GM12878 (cell line): ENCODE results near the gene CMYA5. TPM values are rescaled to one million over a fixed set of nuclear protein-coding genes. Genes with fewer than 3 reads are reported as not detected.

Source experiments
- ATAC-seq: fragments of 200-7000 bp; cut with Tn5 transposase; 3 replicates; pipeline ENCODE4 v1.9.1; 2020; ENCODE audit warnings: mild to moderate bottlenecking, moderate library complexity
- BruUV-seq: library from RNA; stranded (reverse); fragments of 400-500 nt; replicated peaks from 2 replicates; lab custom pipeline; 2021; lab: Mats Ljungman, UMichigan
- CTCF ChIA-PET: fragments of 300-600 bp; sonication (Branson Sonifier 250); formaldehyde crosslinking; extraction: SDS; loops from one replicate; lab custom pipeline; 2021; ENCODE audit warnings: inconsistent platforms; lab: Yijun Ruan, JAX
- POLR2A ChIA-PET: fragments of 350-600 bp; formaldehyde crosslinking; extraction: SDS; loops from one replicate; lab custom pipeline; 2021; ENCODE audit warnings: inconsistent platforms; lab: Charles Lee
- RAD21 ChIA-PET: fragments of 300-600 bp; sonication (Branson Sonifier 250); formaldehyde crosslinking; loops from one replicate; lab custom pipeline; 2023; ENCODE audit warnings: antibody characterized with exemption; ENCODE audit not compliant: unreplicated experiment; lab: Charles Lee
- SMC1A ChIA-PET: fragments of 300-600 bp; sonication (Branson Sonifier 250); formaldehyde crosslinking; loops from one replicate; lab custom pipeline; 2023; ENCODE audit not compliant: unreplicated experiment, uncharacterized antibody; lab: Charles Lee
- DNase-seq: peaks from one replicate; pipeline ENCODE4 v3.0.0-alpha.2; 2011; ENCODE audit warnings: low read depth, low spot score
- FAIRE-seq: peaks from 3 replicates; lab custom pipeline; 2011; peaks lifted over from hg19 to GRCh38; lab: Jason Lieb, UNC
- H2AFZ ChIP-seq: 2 replicates; pipeline ENCODE4 v1.6.0; 2011; ENCODE audit warnings: low read depth, low read length, control low read depth; ENCODE audit not compliant: control insufficient read depth
- H3K27ac ChIP-seq: 2 replicates; pipeline ENCODE4 v1.5.1; 2011; ENCODE audit warnings: control low read depth; ENCODE audit not compliant: control insufficient read depth, insufficient read depth
- H3K27me3 ChIP-seq, 2 experiments: replicated peaks in 1 of 2; 2 replicates each; pipeline versions ENCODE4 v1.6.0 to v1.6.1; 2011; ENCODE audit warnings: low read length in 1 of 2; ENCODE audit not compliant: control insufficient read depth in 2 of 2, insufficient read depth in 2 of 2
- H3K36me3 ChIP-seq, 2 experiments: 2 replicates each; pipeline ENCODE4 v1.5.1; 2011; ENCODE audit warnings: low read length in 1 of 2; ENCODE audit not compliant: control insufficient read depth in 2 of 2, insufficient read depth in 2 of 2
- H3K4me1 ChIP-seq: 2 replicates; pipeline ENCODE4 v1.6.1; 2011; ENCODE audit warnings: mild to moderate bottlenecking, low read length, moderate library complexity, mixed read lengths; ENCODE audit not compliant: control insufficient read depth, insufficient read depth
- H3K4me2 ChIP-seq: 2 replicates; pipeline ENCODE4 v1.6.0; 2011; ENCODE audit warnings: control low read depth; ENCODE audit not compliant: control insufficient read depth, insufficient read depth
- H3K4me3 ChIP-seq: fragments of 200-600 bp; sonication (generic); 2 replicates; pipeline ENCODE4 v1.5.1; 2016
- H3K79me2 ChIP-seq: 2 replicates; pipeline ENCODE4 v1.6.0; 2011; ENCODE audit warnings: low read length; ENCODE audit not compliant: control insufficient read depth, insufficient read depth
- H3K9ac ChIP-seq: 2 replicates; pipeline ENCODE4 v1.8.0; 2011; ENCODE audit warnings: low read length, control low read depth, mixed read lengths; ENCODE audit not compliant: control insufficient read depth, insufficient read depth
- H3K9me3 ChIP-seq: replicated peaks from 3 replicates; pipeline ENCODE4 v1.5.1; 2011; ENCODE audit warnings: mild to moderate bottlenecking, low read length; ENCODE audit not compliant: control insufficient read depth, insufficient read depth
- H4K20me1 ChIP-seq: 2 replicates; pipeline ENCODE4 v1.6.0; 2011; ENCODE audit not compliant: control insufficient read depth, insufficient read depth
- BRCA1 ChIP-seq: IDR thresholded peaks from 2 replicates; pipeline ENCODE4 v1.6.1; 2011; ENCODE audit warnings: low read depth, low read length, improper control_type of control experiment
- EZH2 ChIP-seq: IDR thresholded peaks from 2 replicates; pipeline ENCODE4 v1.6.1; 2012; ENCODE audit warnings: low read depth, mild to moderate bottlenecking, control low read depth, inconsistent platforms, low read length, borderline replicate concordance; ENCODE audit not compliant: control insufficient read depth
- GABPA ChIP-seq: IDR thresholded peaks from 2 replicates; pipeline ENCODE4 v1.6.1; 2014; ENCODE audit warnings: antibody characterized with exemption, low read depth, mild to moderate bottlenecking, inconsistent platforms
- HCFC1 ChIP-seq: fragments of 150-350 bp; IDR thresholded peaks from 2 replicates; pipeline ENCODE4 v1.6.1; 2014; ENCODE audit warnings: low read length
- MTA2 ChIP-seq: fragments of 450-650 bp; IDR thresholded peaks from 2 replicates; pipeline ENCODE4 v1.6.1; 2016; ENCODE audit warnings: low read depth, mild to moderate bottlenecking, moderate library complexity
- MXI1 ChIP-seq: fragments of 150-350 bp; IDR thresholded peaks from 2 replicates; pipeline ENCODE4 v1.6.1; 2011; ENCODE audit warnings: low read depth, mild to moderate bottlenecking, inconsistent platforms, low read length, improper control_type of control experiment
- PML ChIP-seq: IDR thresholded peaks from 2 replicates; pipeline ENCODE4 v1.6.1; 2012; ENCODE audit warnings: low read length, inconsistent platforms
- POLR2AphosphoS5 ChIP-seq: IDR thresholded peaks from 2 replicates; pipeline ENCODE4 v1.6.1; 2011; ENCODE audit warnings: mild to moderate bottlenecking, low read length, inconsistent platforms
- PRDM15 ChIP-seq: fragments of 450-650 bp; formaldehyde crosslinking; IDR thresholded peaks from 2 replicates; pipeline ENCODE4 v1.4.0; 2020; ENCODE audit warnings: mild to moderate bottlenecking, moderate library complexity
- RAD51 ChIP-seq: fragments of 450-650 bp; IDR thresholded peaks from 2 replicates; pipeline ENCODE4 v1.6.1; 2016; ENCODE audit warnings: moderate library complexity, mild to moderate bottlenecking, inconsistent platforms
- SMARCA5 ChIP-seq: fragments of 450-650 bp; IDR thresholded peaks from 2 replicates; pipeline ENCODE4 v1.6.1; 2017; ENCODE audit warnings: mild to moderate bottlenecking
- STAT3 ChIP-seq: IDR thresholded peaks from 2 replicates; pipeline ENCODE4 v1.6.1; 2011; ENCODE audit warnings: low read depth, low read length, improper control_type of control experiment
- USF1 ChIP-seq: IDR thresholded peaks from 2 replicates; pipeline ENCODE4 v1.6.1; 2011; ENCODE audit warnings: borderline replicate concordance, low read depth, mild to moderate bottlenecking, moderate library complexity, mixed read lengths, low read length; ENCODE audit not compliant: insufficient read depth; ENCODE audit errors: extremely low read length
- WGBS: methylation state at CpG from one replicate; pipeline ENCODE4 v1.1.6; 2016; ENCODE audit warnings: low lambda C conversion rate; ENCODE audit not compliant: insufficient replicate concordance, insufficient coverage; ENCODE audit errors: missing lambda C conversion rate; 5-methylcytosine and 5-hydroxymethylcytosine counted together
- in situ Hi-C: fragments of 300-500 bp; cut with MboI; formaldehyde crosslinking; loops from 9 replicates; pipeline ENCODE4 v1.14.3; 2018; ENCODE audit warnings: mixed read lengths
- intact Hi-C: fragments of 100-400 bp; cut with micrococcal nuclease; formaldehyde crosslinking; loops from one replicate; pipeline ENCODE4 v1.14.2; 2022; ENCODE audit not compliant: unreplicated experiment
- polyA plus RNA-seq, 11 experiments: library from polyadenylated mRNA; depleted of rRNA in 4 of 11; unstranded in 6 of 11; stranded (reverse) in 5 of 11; fragments of >200 nt; fragmentation: Nextera tagmentation in 4 of 11; fragmentation: Illumina TruSeq in 1 of 11; extraction: Ambion mirVana in 4 of 11; extraction: Trizol in 1 of 11; gene quantifications; 1 replicate in 1 of 11; 2 replicates in 10 of 11; pipeline versions ENCODE4 v1.2.1 to v1.2.3, GENCODE V29; 2011 to 2016; ENCODE audit warnings: inconsistent platforms in 2 of 11, missing spikeins in 2 of 11, low read depth in 1 of 11
- total RNA-seq, 4 experiments: library from RNA; depleted of rRNA in 3 of 4; stranded (reverse); fragments of >200 nt in 3 of 4; fragmentation: Illumina TruSeq in 1 of 4; extraction: Trizol in 1 of 4; gene quantifications; 2 replicates each; pipeline versions ENCODE4 v1.2.1 to v1.2.3, GENCODE V29; 2013 to 2021
- TF ChIP-seq, protein P1 (sequence below): IDR thresholded peaks from 2 replicates; pipeline ENCODE4 v1.6.1; 2011; ENCODE audit warnings: low read depth, mild to moderate bottlenecking, low read length, moderate library complexity, borderline replicate concordance; ENCODE audit errors: extremely low read depth
- TF ChIP-seq, protein P2 (sequence below): IDR thresholded peaks from 2 replicates; pipeline ENCODE4 v1.6.1; 2012; ENCODE audit warnings: improper control_type of control experiment, low read depth, low read length; ENCODE audit not compliant: insufficient replicate concordance

The CMYA5 gene
- total and polyA plus RNA-seq, 10 of the 15 experiments (the other 5 are each of a cell fraction or from before 2014, with no cell fraction given): 0.01 to 0.34 (median 0.16) TPM; not detected in 1

DNA sequence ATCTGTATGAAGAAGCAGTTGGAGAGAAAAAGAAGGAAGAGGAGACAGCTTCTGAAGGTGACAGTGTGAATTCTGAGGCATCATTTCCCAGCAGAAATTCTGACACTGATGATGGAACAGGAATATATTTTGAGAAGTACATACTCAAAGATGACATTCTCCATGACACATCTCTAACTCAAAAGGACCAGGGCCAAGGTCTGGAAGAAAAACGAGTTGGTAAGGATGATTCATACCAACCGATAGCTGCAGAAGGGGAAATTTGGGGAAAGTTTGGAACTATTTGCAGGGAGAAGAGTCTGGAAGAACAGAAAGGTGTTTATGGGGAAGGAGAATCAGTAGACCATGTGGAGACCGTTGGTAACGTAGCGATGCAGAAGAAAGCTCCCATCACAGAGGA, 48.7 kb downstream of the CMYA5 start:
- DNase-seq: no peak

More for the DNA sequence above, 48.7 kb downstream of the CMYA5 start:
- intact Hi-C loops (no loop called here), in situ Hi-C loops (no loop called here)
- ChIA-PET RAD21 (no interaction called here), POLR2A (no interaction called here), SMC1A (no interaction called here), CTCF (no interaction called here)
- 0% methylated on average over 5 of the region's 5 CpGs for WGBS
- no TSS peak for BruUV-seq
- no peaks in the 10 kb centered on the region for H3K9me3 ChIP-seq
- H2AFZ ChIP-seq: no peak overlapping the region
- no peaks in the 10 kb centered on the region for H3K36me3 ChIP-seq
- no peak overlapping the region for H3K4me3 ChIP-seq
- no peak overlapping the region for H3K9ac ChIP-seq
- FAIRE-seq: no peak
- no peaks in the 10 kb centered on the region for H3K4me1 ChIP-seq
- TF ChIP-seq, protein P1, sequence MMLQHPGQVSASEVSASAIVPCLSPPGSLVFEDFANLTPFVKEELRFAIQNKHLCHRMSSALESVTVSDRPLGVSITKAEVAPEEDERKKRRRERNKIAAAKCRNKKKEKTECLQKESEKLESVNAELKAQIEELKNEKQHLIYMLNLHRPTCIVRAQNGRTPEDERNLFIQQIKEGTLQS: no peak
- TF ChIP-seq RAD51: no peak
- no peak for TF ChIP-seq PRDM15 (CRISPR knock-in tag)
- TF ChIP-seq HCFC1: no peak
- TF ChIP-seq USF1: no peak
- TF ChIP-seq POLR2AphosphoS5: no peak
- no peak for TF ChIP-seq PML
- TF ChIP-seq, protein P2, sequence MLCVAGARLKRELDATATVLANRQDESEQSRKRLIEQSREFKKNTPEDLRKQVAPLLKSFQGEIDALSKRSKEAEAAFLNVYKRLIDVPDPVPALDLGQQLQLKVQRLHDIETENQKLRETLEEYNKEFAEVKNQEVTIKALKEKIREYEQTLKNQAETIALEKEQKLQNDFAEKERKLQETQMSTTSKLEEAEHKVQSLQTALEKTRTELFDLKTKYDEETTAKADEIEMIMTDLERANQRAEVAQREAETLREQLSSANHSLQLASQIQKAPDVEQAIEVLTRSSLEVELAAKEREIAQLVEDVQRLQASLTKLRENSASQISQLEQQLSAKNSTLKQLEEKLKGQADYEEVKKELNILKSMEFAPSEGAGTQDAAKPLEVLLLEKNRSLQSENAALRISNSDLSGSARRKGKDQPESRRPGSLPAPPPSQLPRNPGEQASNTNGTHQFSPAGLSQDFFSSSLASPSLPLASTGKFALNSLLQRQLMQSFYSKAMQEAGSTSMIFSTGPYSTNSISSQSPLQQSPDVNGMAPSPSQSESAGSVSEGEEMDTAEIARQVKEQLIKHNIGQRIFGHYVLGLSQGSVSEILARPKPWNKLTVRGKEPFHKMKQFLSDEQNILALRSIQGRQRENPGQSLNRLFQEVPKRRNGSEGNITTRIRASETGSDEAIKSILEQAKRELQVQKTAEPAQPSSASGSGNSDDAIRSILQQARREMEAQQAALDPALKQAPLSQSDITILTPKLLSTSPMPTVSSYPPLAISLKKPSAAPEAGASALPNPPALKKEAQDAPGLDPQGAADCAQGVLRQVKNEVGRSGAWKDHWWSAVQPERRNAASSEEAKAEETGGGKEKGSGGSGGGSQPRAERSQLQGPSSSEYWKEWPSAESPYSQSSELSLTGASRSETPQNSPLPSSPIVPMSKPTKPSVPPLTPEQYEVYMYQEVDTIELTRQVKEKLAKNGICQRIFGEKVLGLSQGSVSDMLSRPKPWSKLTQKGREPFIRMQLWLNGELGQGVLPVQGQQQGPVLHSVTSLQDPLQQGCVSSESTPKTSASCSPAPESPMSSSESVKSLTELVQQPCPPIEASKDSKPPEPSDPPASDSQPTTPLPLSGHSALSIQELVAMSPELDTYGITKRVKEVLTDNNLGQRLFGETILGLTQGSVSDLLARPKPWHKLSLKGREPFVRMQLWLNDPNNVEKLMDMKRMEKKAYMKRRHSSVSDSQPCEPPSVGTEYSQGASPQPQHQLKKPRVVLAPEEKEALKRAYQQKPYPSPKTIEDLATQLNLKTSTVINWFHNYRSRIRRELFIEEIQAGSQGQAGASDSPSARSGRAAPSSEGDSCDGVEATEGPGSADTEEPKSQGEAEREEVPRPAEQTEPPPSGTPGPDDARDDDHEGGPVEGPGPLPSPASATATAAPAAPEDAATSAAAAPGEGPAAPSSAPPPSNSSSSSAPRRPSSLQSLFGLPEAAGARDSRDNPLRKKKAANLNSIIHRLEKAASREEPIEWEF: no peak
- no peak for TF ChIP-seq EZH2
- no peak for TF ChIP-seq BRCA1
- no peak for TF ChIP-seq MTA2
- no peak for TF ChIP-seq GABPA
- TF ChIP-seq MXI1: no peak
- no peak for TF ChIP-seq SMARCA5
- TF ChIP-seq STAT3: no peak
- H3K79me2 ChIP-seq: no peaks in the 10 kb centered on the region
- no peak overlapping the region for H3K4me2 ChIP-seq
- no peak for ATAC-seq
- no peak overlapping the region for H3K27ac ChIP-seq
- H3K27me3 ChIP-seq: peaks cover 0 to 2% of the 10 kb centered on the region in 2 experiments; a peak in 1 of 4 replicates
- H4K20me1 ChIP-seq: no peaks in the 10 kb centered on the region
